Measurements from ENCODE around the gene XPOT.

DNA sequence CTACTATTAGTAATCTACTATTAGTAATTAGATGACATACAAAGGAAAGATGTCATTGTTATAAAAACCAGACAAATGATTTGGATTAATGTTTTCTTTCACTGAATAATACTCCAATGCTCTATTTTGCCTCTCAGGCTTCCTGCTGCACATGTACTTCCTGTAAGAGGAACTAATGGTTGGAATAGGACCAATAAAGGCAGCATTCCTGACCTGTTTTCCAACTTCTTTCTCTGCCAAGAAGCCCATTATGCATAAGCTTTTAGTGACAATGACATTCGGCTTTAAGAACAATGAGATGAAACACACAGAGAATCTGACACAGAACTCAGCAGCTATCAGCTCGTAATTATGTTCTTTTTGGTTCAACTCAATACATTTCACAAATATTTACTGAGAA lies 8.5 kb upstream of the XPOT start:
- TF ChIP-seq, protein P1, sequence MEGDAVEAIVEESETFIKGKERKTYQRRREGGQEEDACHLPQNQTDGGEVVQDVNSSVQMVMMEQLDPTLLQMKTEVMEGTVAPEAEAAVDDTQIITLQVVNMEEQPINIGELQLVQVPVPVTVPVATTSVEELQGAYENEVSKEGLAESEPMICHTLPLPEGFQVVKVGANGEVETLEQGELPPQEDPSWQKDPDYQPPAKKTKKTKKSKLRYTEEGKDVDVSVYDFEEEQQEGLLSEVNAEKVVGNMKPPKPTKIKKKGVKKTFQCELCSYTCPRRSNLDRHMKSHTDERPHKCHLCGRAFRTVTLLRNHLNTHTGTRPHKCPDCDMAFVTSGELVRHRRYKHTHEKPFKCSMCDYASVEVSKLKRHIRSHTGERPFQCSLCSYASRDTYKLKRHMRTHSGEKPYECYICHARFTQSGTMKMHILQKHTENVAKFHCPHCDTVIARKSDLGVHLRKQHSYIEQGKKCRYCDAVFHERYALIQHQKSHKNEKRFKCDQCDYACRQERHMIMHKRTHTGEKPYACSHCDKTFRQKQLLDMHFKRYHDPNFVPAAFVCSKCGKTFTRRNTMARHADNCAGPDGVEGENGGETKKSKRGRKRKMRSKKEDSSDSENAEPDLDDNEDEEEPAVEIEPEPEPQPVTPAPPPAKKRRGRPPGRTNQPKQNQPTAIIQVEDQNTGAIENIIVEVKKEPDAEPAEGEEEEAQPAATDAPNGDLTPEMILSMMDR (IDR thresholded peaks at IDR 0.05), result no peak
- TF ChIP-seq POLR2A (IDR thresholded peaks at IDR 0.05; ENCODE audit: low read depth), result no peak
- TF ChIP-seq EP300 (IDR thresholded peaks at IDR 0.05), result no peak
- no peak for TF ChIP-seq POLR2AphosphoS5 (IDR thresholded peaks at IDR 0.05)

Data from esophagus muscularis mucosa (tissue), 4 donors.